ENCODE results near the gene PSD2.

DNA sequence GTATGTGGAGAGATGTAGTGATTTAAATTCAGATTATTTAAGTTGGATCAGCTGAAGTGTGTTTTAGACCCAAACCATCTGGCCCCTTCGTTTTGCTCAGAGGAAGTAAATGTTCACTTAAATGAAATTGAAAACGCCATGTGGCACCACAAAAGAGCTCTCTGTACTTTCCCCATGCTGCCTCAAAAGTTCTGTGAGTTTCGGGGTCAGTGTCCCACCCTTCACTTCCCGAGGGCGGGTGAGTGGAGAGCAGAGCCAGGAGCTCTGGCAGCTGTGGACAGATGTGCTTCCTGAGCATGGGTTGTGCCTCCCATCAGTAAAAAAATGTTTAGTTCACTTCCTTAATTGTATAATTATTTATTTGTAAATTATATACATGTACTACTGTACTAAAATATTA, 48.4 kb downstream of the PSD2 start:
- TF ChIP-seq POLR2AphosphoS5 (IDR thresholded peaks at IDR 0.05; ENCODE audit: borderline replicate concordance, low read depth, low read length) (no peak), EZH2 (IDR thresholded peaks at IDR 0.05) (no peak)

Measured in SK-N-MC (cell line).